GM10248 (cell line): ENCODE data around the gene MCFD2.

Source experiments
- CTCF ChIA-PET: fragments of 300-600 bp; sonication (Branson Sonifier 250); formaldehyde crosslinking; extraction: SDS; loops from one replicate; lab custom pipeline; 2021; ENCODE audit warnings: antibody characterized with exemption; lab: Yijun Ruan, JAX
- POLR2A ChIA-PET: fragments of 350-650 bp; sonication (Branson Sonifier 250); formaldehyde crosslinking; extraction: SDS; loops from one replicate; lab custom pipeline; 2020; ENCODE audit warnings: antibody characterized with exemption; lab: Yijun Ruan, JAX
- DNase-seq: peaks from one replicate; pipeline ENCODE4 v3.0.0; 2012; ENCODE audit errors: extremely low spot score
- CTCF ChIP-seq: IDR thresholded peaks from 2 replicates; pipeline ENCODE4 v1.5.1; 2012; ENCODE audit warnings: mild to moderate bottlenecking, low read depth; ENCODE audit errors: extremely low read depth, missing control alignments, control extremely low read depth

The MCFD2 gene

GRCh38 chr2:46939626-46940359 lies 24.2 kb upstream of the MCFD2 start:
- no peak for TF ChIP-seq CTCF
- CTCF ChIA-PET = interaction anchor here (1.5 kb wide), 1 partner anchor 8 kb away, joined by 3 read pairs; no protein-coding TSS in a partner anchor
- peak; percentile 8 for DNase-seq
- POLR2A ChIA-PET = interaction anchor here (0.6 kb wide), 1 partner anchor 12 kb away, joined by 5 read pairs; no protein-coding TSS in a partner anchor

GRCh38 chr2:46937471-46937901 lies 21.9 kb upstream of the MCFD2 start:
- CTCF ChIA-PET = interaction anchor here (0.8 to 1.7 kb wide), 5 partner anchors 9 to 380 kb away, joined by 3 to 7 read pairs (median 3); no protein-coding TSS in a partner anchor
- TF ChIP-seq CTCF = peak; percentile 24
- POLR2A ChIA-PET = no interaction called here
- DNase-seq = no peak

GRCh38 chr2:46936566-46936965 lies 21.0 kb upstream of the MCFD2 start:
- ChIA-PET POLR2A (no interaction called here), CTCF (interaction anchor here (1.0 to 2.6 kb wide), 5 partner anchors 8 to 387 kb away, joined by 3 to 13 read pairs (median 4); no protein-coding TSS in a partner anchor)
- no peak for DNase-seq
- no peak for TF ChIP-seq CTCF

- POLR2A ChIA-PET = no interaction called here
- TF ChIP-seq CTCF = no peak
- CTCF ChIA-PET = interaction anchor here (1.2 to 2.6 kb wide), 3 partner anchors 29 to 388 kb away, joined by 3 to 13 read pairs (median 3); no protein-coding TSS in a partner anchor
- no peak for DNase-seq
Observed at GRCh38 chr2:46935071-46935470, 19.5 kb upstream of the MCFD2 start.

GRCh38 chr2:46929612-46930011 lies 14.0 kb upstream of the MCFD2 start:
- TF ChIP-seq CTCF = no peak
- POLR2A ChIA-PET = no interaction called here
- CTCF ChIA-PET = interaction anchor here (1.0 to 5.9 kb wide), 6 partner anchors 8 to 936 kb away, joined by 3 to 40 read pairs (median 6); no protein-coding TSS in a partner anchor
- no peak for DNase-seq

- no peak for TF ChIP-seq CTCF
- no peak for DNase-seq
- ChIA-PET CTCF (interaction anchor here (2.6 to 5.9 kb wide), 2 partner anchors 8 to 10 kb away, joined by 7 to 40 read pairs; no protein-coding TSS in a partner anchor), POLR2A (no interaction called here)
Observed at GRCh38 chr2:46926863-46927262, 11.3 kb upstream of the MCFD2 start.
